Lower leg skin (tissue), 3 donors: Measurements from ENCODE around the gene CAV1.

Experiments
- CTCF ChIP-seq, 3 donors: fragments of 450-650 bp; IDR thresholded peaks; one replicate each; pipeline ENCODE4 v1.5.1; 2016; ENCODE audit warnings: antibody characterized with exemption in 3 of 3, mild to moderate bottlenecking in 3 of 3, moderate library complexity in 2 of 3
- POLR2A ChIP-seq, 2 donors: fragments of 450-650 bp; IDR thresholded peaks; one replicate each; pipeline ENCODE4 v1.6.1; 2016 to 2017; ENCODE audit warnings: antibody characterized with exemption in 2 of 2, mild to moderate bottlenecking in 1 of 2, moderate library complexity in 1 of 2

GRCh38 chr7:116525298-116525912 lies 569 bp downstream of the CAV1 start:
- TF ChIP-seq POLR2A (IDR thresholded peaks at IDR 0.05) (no peak), CTCF (IDR thresholded peaks at IDR 0.05) (no peak)
